HTERT RPE-1 (cell line): ENCODE data around the gene MSANTD7.

Experiments used
- in situ Hi-C: fragments of 300-500 bp; cut with MboI; formaldehyde crosslinking; loops from 4 replicates; pipeline ENCODE4 v1.14.3; 2020; ENCODE audit warnings: low sequenced_read_pairs

MSANTD7 gene

DNA sequence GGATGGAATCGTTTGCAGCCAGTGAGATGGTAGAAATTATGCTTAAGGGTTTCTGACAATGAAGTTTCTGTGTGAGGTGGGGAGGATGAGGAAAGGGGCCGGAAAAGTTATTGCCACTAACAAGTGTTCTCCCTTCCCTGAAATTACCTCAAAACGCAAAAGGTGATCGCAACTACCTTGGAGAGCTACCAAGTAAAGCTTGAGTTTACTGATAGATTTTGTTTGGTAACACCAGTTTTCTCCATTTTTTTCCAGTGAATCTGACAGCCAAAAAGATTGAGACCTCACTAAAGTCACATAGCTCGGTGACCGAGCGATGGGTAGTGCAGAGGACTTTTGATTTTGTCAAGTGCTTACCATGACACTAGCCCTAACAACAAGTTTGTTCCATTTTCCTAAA lies 42.1 kb downstream of the MSANTD7 start:
- in situ Hi-C loops: no loop called here

GRCh38 chr10:14884082-14884481 lies 46.0 kb downstream of the MSANTD7 start:
- in situ Hi-C loops: no loop called here
